ENCODE data around the gene IGFALS. TPM values are rescaled to one million over a fixed set of nuclear protein-coding genes. Genes with fewer than 3 reads are reported as not detected.
A peak's percentile ranks its signal among the peaks of the same experiment; 100 is the strongest.

Gene IGFALS
- total and polyA plus RNA-seq, 9 donors = 0.20 to 1.8 (median 0.50) TPM; not detected in 1

DNA sequence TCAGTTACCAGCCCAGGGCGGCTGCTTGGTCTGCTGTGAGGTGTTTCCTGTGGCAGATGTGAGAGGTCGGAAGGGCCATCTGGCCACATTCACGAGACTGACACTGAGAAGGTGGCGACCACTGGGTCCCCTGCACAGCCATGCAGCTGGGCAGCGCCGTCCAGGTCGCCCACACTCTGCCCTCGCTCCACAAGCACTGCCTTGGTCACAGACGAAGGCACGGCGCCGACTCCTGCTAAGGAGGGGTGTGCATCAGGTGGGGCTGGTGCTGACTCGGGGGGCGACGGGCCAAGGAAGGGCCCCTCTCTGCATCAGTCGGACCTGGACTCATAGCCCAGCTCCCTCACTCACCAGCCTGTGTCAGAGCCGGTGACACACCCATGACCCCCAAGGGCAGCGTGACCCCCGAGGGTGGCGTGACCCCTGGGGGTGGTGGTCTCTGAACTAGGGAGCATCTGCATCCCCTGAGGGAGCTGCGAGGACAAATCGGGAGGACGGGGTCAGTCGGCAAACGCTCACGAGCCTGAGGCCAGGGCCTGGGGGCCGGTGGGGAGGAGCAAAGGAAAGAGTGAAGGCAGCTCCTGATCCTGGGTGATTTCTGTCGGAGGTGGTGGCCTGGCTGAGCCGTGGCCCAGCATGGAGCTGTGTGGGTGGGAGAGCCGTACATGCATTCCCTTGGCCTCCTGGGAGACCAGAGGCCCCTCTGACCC, 52.6 kb downstream of the IGFALS start:
- TF ChIP-seq CTCF (IDR thresholded peaks at IDR 0.05) (no peak), POLR2A (IDR thresholded peaks at IDR 0.05) (no peak)
- no peaks in the 10 kb centered on the region for H3K4me1 ChIP-seq (ENCODE audit: insufficient read depth)
- H3K27me3 ChIP-seq = no peaks in the 10 kb centered on the region
- H3K27ac ChIP-seq = no peak overlapping the region
- DNase-seq = peak in 1 of 5 donors; percentile 32
- no peaks in the 10 kb centered on the region for H3K36me3 ChIP-seq
- intact Hi-C loops (cut with DNase I) = no loop called here
- no peaks in the 10 kb centered on the region for H3K9me3 ChIP-seq
- WGBS, 3 donors = 87 to 88% (median 87%) methylated on average over 30 of the region's 30 CpGs
- no peak overlapping the region for H3K4me3 ChIP-seq

Other genes with a start within 250 kb of the IGFALS start
- 10 to 100 TPM; 20.7 to 43.1 (median 30.5) TPM for gene IFT140, start 181.6 kb downstream of the IGFALS start, total RNA-seq
- gene IFT140, start 181.6 kb downstream of the IGFALS start, polyA plus RNA-seq = 10 to 100 TPM in 1 of 2 donors, 1 to 10 TPM in 1; 8.8 to 20.3 TPM
- 10 to 100 TPM in 5 of 7 donors, 1 to 10 TPM in 2; 7.4 to 21.0 (median 20.2) TPM for gene CRAMP1, start 181.3 kb downstream of the IGFALS start, total RNA-seq
- gene CRAMP1, start 181.3 kb downstream of the IGFALS start, polyA plus RNA-seq = 10 to 100 TPM in 1 of 2 donors, 1 to 10 TPM in 1; 6.9 to 11.2 TPM
- 10 to 100 TPM; 14.4 to 51.8 (median 44.1) TPM for gene JPT2, start 115.4 kb downstream of the IGFALS start, total RNA-seq
- gene JPT2, start 115.4 kb downstream of the IGFALS start, polyA plus RNA-seq = 10 to 100 TPM; 22.3 to 44.9 TPM
- gene MAPK8IP3, start 87.5 kb downstream of the IGFALS start, total RNA-seq = 100 to 1,000 TPM in 1 of 7 donors, 10 to 100 TPM in 6; 50.3 to 117 (median 75.5) TPM
- gene MAPK8IP3, start 87.5 kb downstream of the IGFALS start, polyA plus RNA-seq = 10 to 100 TPM in 1 of 2 donors, 1 to 10 TPM in 1; 7.0 to 60.8 TPM
- 100 to 1,000 TPM in 1 of 7 donors, 10 to 100 TPM in 6; 68.6 to 129 (median 86.8) TPM for gene NME3, start 22.2 kb downstream of the IGFALS start, total RNA-seq
- gene NME3, start 22.2 kb downstream of the IGFALS start, polyA plus RNA-seq = 100 to 1,000 TPM in 1 of 2 donors, not detected in 1; 128 TPM
- 10 to 100 TPM in 6 of 7 donors, 1 to 10 TPM in 1; 6.2 to 19.2 (median 16.1) TPM for gene EME2, start 20.9 kb downstream of the IGFALS start, total RNA-seq
- 1 to 10 TPM in 1 of 2 donors, under 1 TPM in 1; 0.83 to 4.6 TPM for gene EME2, start 20.9 kb downstream of the IGFALS start, polyA plus RNA-seq
- gene MRPS34, start 20.6 kb downstream of the IGFALS start, total RNA-seq = 10 to 100 TPM; 47.5 to 79.4 (median 53.6) TPM
- 10 to 100 TPM; 31.8 to 61.4 TPM for gene MRPS34, start 20.6 kb downstream of the IGFALS start, polyA plus RNA-seq
- 10 to 100 TPM; 34.9 to 98.5 (median 57.6) TPM for gene SPSB3, start 11.1 kb downstream of the IGFALS start, total RNA-seq
- gene SPSB3, start 11.1 kb downstream of the IGFALS start, polyA plus RNA-seq = 100 to 1,000 TPM in 1 of 2 donors, 1 to 10 TPM in 1; 2.4 to 138 TPM
- gene NUBP2, start 10.7 kb downstream of the IGFALS start, total RNA-seq = 10 to 100 TPM; 42.8 to 72.0 (median 52.3) TPM
- gene NUBP2, start 10.7 kb downstream of the IGFALS start, polyA plus RNA-seq = 10 to 100 TPM in 1 of 2 donors, under 1 TPM in 1; 0.50 to 76.5 TPM
- 10 to 100 TPM; 22.8 to 70.2 (median 37.0) TPM for gene HAGH, start 33.1 kb upstream of the IGFALS start, total RNA-seq
- gene HAGH, start 33.1 kb upstream of the IGFALS start, polyA plus RNA-seq = 10 to 100 TPM in 1 of 2 donors, 1 to 10 TPM in 1; 7.7 to 38.2 TPM
- gene FAHD1, start 33.5 kb upstream of the IGFALS start, total RNA-seq = 10 to 100 TPM; 11.0 to 22.1 (median 16.8) TPM
- gene FAHD1, start 33.5 kb upstream of the IGFALS start, polyA plus RNA-seq = 10 to 100 TPM; 11.0 to 14.0 TPM
- gene MEIOB, start 78.5 kb upstream of the IGFALS start, total RNA-seq = under 1 TPM in 2 of 7 donors, not detected in 5; 0.23 to 0.24 TPM
- gene MEIOB, start 78.5 kb upstream of the IGFALS start, polyA plus RNA-seq = under 1 TPM; 0.24 to 0.27 TPM
- 1 to 10 TPM in 1 of 7 donors, under 1 TPM in 1, not detected in 5; 0.69 to 1.8 TPM for gene HS3ST6, start 124.7 kb upstream of the IGFALS start, total RNA-seq
- not detected for gene HS3ST6, start 124.7 kb upstream of the IGFALS start, polyA plus RNA-seq
- 10 to 100 TPM; 12.2 to 27.5 (median 21.9) TPM for gene MSRB1, start 149.5 kb upstream of the IGFALS start, total RNA-seq
- 10 to 100 TPM in 1 of 2 donors, 1 to 10 TPM in 1; 6.7 to 31.1 TPM for gene MSRB1, start 149.5 kb upstream of the IGFALS start, polyA plus RNA-seq
- gene RPL3L, start 161.0 kb upstream of the IGFALS start, total RNA-seq = not detected
- not detected for gene RPL3L, start 161.0 kb upstream of the IGFALS start, polyA plus RNA-seq
- 100 to 1,000 TPM in 3 of 7 donors, 10 to 100 TPM in 4; 81.5 to 133 (median 95.4) TPM for gene NDUFB10, start 165.8 kb upstream of the IGFALS start, total RNA-seq
- 100 to 1,000 TPM; 152 to 176 TPM for gene NDUFB10, start 165.8 kb upstream of the IGFALS start, polyA plus RNA-seq
- 1,000 to 10,000 TPM; 2,694 to 4,021 (median 3,788) TPM for gene RPS2, start 171.1 kb upstream of the IGFALS start, total RNA-seq
- gene RPS2, start 171.1 kb upstream of the IGFALS start, polyA plus RNA-seq = 1,000 to 10,000 TPM; 1,606 to 4,743 TPM
- gene RNF151, start 173.2 kb upstream of the IGFALS start, total RNA-seq = under 1 TPM in 1 of 7 donors, not detected in 6; 0.32 TPM
- gene RNF151, start 173.2 kb upstream of the IGFALS start, polyA plus RNA-seq = not detected
- 10 to 100 TPM; 28.9 to 48.0 (median 31.0) TPM for gene TBL3, start 178.3 kb upstream of the IGFALS start, total RNA-seq
- 10 to 100 TPM in 1 of 2 donors, 1 to 10 TPM in 1; 2.1 to 40.6 TPM for gene TBL3, start 178.3 kb upstream of the IGFALS start, polyA plus RNA-seq
- gene NOXO1, start 187.8 kb upstream of the IGFALS start, total RNA-seq = 1 to 10 TPM in 1 of 7 donors, under 1 TPM in 3, not detected in 3; 0.36 to 1.3 (median 0.66) TPM
- gene NOXO1, start 187.8 kb upstream of the IGFALS start, polyA plus RNA-seq = under 1 TPM in 1 of 2 donors, not detected in 1; 0.48 TPM
- gene GFER, start 190.5 kb upstream of the IGFALS start, total RNA-seq = 10 to 100 TPM; 10.6 to 18.5 (median 14.0) TPM
- 10 to 100 TPM in 1 of 2 donors, 1 to 10 TPM in 1; 6.1 to 16.8 TPM for gene GFER, start 190.5 kb upstream of the IGFALS start, polyA plus RNA-seq
- 1 to 10 TPM in 4 of 7 donors, under 1 TPM in 3; 0.50 to 4.0 (median 1.1) TPM for gene SYNGR3, start 196.3 kb upstream of the IGFALS start, total RNA-seq
- under 1 TPM; 0.42 to 0.75 TPM for gene SYNGR3, start 196.3 kb upstream of the IGFALS start, polyA plus RNA-seq
- gene ZNF598, start 216.1 kb upstream of the IGFALS start, total RNA-seq = 10 to 100 TPM; 25.8 to 44.5 (median 30.3) TPM
- gene ZNF598, start 216.1 kb upstream of the IGFALS start, polyA plus RNA-seq = 10 to 100 TPM in 1 of 2 donors, under 1 TPM in 1; 0.95 to 26.7 TPM
- 1 to 10 TPM in 1 of 7 donors, under 1 TPM in 2, not detected in 4; 0.46 to 1.1 (median 0.78) TPM for gene NPW, start 226.1 kb upstream of the IGFALS start, total RNA-seq
- under 1 TPM in 1 of 2 donors, not detected in 1; 0.17 TPM for gene NPW, start 226.1 kb upstream of the IGFALS start, polyA plus RNA-seq
- 100 to 1,000 TPM in 1 of 7 donors, 10 to 100 TPM in 6; 25.0 to 118 (median 78.7) TPM for gene NHERF2, start 233.2 kb upstream of the IGFALS start, total RNA-seq
- gene NHERF2, start 233.2 kb upstream of the IGFALS start, polyA plus RNA-seq = 100 to 1,000 TPM in 1 of 2 donors, 1 to 10 TPM in 1; 6.3 to 101 TPM

Data from ovary (tissue), 9 donors.